ENCODE measurements around the gene CELF2.

DNA sequence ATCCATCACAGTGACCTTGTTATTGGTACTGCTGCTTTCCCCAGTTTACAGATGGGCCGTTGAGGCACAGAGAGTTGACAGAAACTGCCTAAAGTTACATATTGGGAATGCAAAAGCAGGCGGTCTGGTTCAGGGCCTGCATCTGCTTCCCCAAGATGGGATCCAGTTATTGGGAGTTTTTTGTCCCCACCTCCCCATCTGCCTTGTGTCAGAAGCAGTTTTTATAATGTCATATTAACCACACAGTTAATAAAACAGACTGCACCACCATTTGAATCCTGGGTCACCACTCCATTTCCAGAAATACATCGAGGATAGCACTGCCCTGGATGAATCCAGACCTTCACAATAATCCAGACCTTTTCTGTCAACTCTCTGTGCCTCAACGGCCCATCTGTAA, 67.9 kb downstream of the CELF2 start:
- no peak for TF ChIP-seq CTCF (IDR thresholded peaks at IDR 0.05; ENCODE audit: poor library complexity, severe bottlenecking)
- TF ChIP-seq POLR2AphosphoS5 (IDR thresholded peaks at IDR 0.05), result no peak
- TF ChIP-seq, protein P1, sequence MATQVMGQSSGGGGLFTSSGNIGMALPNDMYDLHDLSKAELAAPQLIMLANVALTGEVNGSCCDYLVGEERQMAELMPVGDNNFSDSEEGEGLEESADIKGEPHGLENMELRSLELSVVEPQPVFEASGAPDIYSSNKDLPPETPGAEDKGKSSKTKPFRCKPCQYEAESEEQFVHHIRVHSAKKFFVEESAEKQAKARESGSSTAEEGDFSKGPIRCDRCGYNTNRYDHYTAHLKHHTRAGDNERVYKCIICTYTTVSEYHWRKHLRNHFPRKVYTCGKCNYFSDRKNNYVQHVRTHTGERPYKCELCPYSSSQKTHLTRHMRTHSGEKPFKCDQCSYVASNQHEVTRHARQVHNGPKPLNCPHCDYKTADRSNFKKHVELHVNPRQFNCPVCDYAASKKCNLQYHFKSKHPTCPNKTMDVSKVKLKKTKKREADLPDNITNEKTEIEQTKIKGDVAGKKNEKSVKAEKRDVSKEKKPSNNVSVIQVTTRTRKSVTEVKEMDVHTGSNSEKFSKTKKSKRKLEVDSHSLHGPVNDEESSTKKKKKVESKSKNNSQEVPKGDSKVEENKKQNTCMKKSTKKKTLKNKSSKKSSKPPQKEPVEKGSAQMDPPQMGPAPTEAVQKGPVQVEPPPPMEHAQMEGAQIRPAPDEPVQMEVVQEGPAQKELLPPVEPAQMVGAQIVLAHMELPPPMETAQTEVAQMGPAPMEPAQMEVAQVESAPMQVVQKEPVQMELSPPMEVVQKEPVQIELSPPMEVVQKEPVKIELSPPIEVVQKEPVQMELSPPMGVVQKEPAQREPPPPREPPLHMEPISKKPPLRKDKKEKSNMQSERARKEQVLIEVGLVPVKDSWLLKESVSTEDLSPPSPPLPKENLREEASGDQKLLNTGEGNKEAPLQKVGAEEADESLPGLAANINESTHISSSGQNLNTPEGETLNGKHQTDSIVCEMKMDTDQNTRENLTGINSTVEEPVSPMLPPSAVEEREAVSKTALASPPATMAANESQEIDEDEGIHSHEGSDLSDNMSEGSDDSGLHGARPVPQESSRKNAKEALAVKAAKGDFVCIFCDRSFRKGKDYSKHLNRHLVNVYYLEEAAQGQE (IDR thresholded peaks at IDR 0.05; ENCODE audit: borderline replicate concordance), result no peak
- no peak for TF ChIP-seq EZH2 (IDR thresholded peaks at IDR 0.05; ENCODE audit: borderline replicate concordance, insufficient read depth, low read length, poor library complexity, severe bottlenecking)
- TF ChIP-seq TAF1 (IDR thresholded peaks at IDR 0.05; ENCODE audit: low read depth), result no peak
- TF ChIP-seq EP300 (conservative IDR thresholded peaks at IDR 0.05; ENCODE audit: poor library complexity, severe bottlenecking), result no peak
